Activated T-helper 2 cell treated with anti-CD3 and anti-CD28 coated beads, Interferon-gamma antibody, Interleukin-2, Interleukin-4, amounts not matched to agents 10 μg/mL and 5 μg/mL and 100 μg/mL, durations not matched to agents 14 hours and 24 hours and 36 hours (primary cell): Measurements from ENCODE around the gene PTPN7. TPM values are rescaled to one million over a fixed set of nuclear protein-coding genes. Genes with fewer than 3 reads are reported as not detected.

ENCODE experiments used
- DNase-seq: peaks from one replicate; pipeline ENCODE4 v3.0.0; 2021; ENCODE audit warnings: low spot score
- H3K27ac Mint-ChIP-seq: one replicate; pipeline ENCODE4 v1.8.0; 2021; ENCODE audit warnings: mixed read lengths
- H3K27me3 Mint-ChIP-seq: one replicate; pipeline ENCODE4 v1.8.0; 2021; ENCODE audit warnings: low read depth, mixed read lengths
- H3K36me3 Mint-ChIP-seq: one replicate; pipeline ENCODE4 v1.8.0; 2021; ENCODE audit warnings: low read depth, mixed read lengths
- H3K4me1 Mint-ChIP-seq: one replicate; pipeline ENCODE4 v1.8.0; 2021; ENCODE audit warnings: low read depth, mixed read lengths
- H3K4me3 Mint-ChIP-seq: one replicate; pipeline ENCODE4 v1.8.0; 2021; ENCODE audit warnings: low read depth, mild to moderate bottlenecking, moderate library complexity, mixed read lengths
- H3K9me3 Mint-ChIP-seq: one replicate; pipeline ENCODE4 v1.8.0; 2021; ENCODE audit warnings: mixed read lengths
- intact Hi-C: fragments of 100-400 bp; cut with micrococcal nuclease; formaldehyde crosslinking; loops from one replicate; pipeline ENCODE4 v1.15.1; 2023
- total RNA-seq: library from RNA; stranded (reverse); gene quantifications from 2 replicates; pipeline ENCODE4 v1.2.3, GENCODE V29; 2022

The PTPN7 gene
- total RNA-seq, 1 donor from 2014 or later: 388 TPM

- intact Hi-C loops: no loop called here
- Mint-ChIP-seq H3K27me3 (no peaks in the 10 kb centered on the region), H3K9me3 (no peaks in the 10 kb centered on the region), H3K4me1 (no peaks in the 10 kb centered on the region), H3K36me3 (no peaks in the 10 kb centered on the region), H3K4me3 (no peak overlapping the region), H3K27ac (no peak overlapping the region)
- no peak for DNase-seq
Measured at GRCh38 chr1:202106340-202107254, 53.8 kb downstream of the PTPN7 start.

GRCh38 chr1:202105571-202106339 is 54.6 kb downstream of the PTPN7 start:
- no peak for DNase-seq
- Mint-ChIP-seq H3K4me3 (no peak overlapping the region), H3K9me3 (no peaks in the 10 kb centered on the region), H3K4me1 (no peaks in the 10 kb centered on the region), H3K27ac (no peak overlapping the region), H3K36me3 (no peaks in the 10 kb centered on the region), H3K27me3 (no peaks in the 10 kb centered on the region)
- intact Hi-C loops: no loop called here

- Mint-ChIP-seq H3K4me1 (no peaks in the 10 kb centered on the region), H3K27ac (no peak overlapping the region), H3K36me3 (no peaks in the 10 kb centered on the region), H3K9me3 (no peaks in the 10 kb centered on the region), H3K4me3 (no peak overlapping the region), H3K27me3 (no peaks in the 10 kb centered on the region)
- intact Hi-C loops: no loop called here
- DNase-seq: no peak
Measured at GRCh38 chr1:202104073-202104472, 56.3 kb downstream of the PTPN7 start.

- Mint-ChIP-seq H3K27ac (no peak overlapping the region), H3K9me3 (no peaks in the 10 kb centered on the region)
- intact Hi-C loops: no loop called here
Measured at GRCh38 chr1:202101184-202101583, 59.2 kb downstream of the PTPN7 start.

More at GRCh38 chr1:202101184-202101583, 59.2 kb downstream of the PTPN7 start:
- no peak for DNase-seq
- Mint-ChIP-seq H3K4me1 (no peaks in the 10 kb centered on the region), H3K36me3 (no peaks in the 10 kb centered on the region), H3K27me3 (no peaks in the 10 kb centered on the region), H3K4me3 (no peak overlapping the region)

Other genes with a start within 250 kb of the PTPN7 start
- not detected in 2 replicates for gene LMOD1, start 214.1 kb downstream of the PTPN7 start, total RNA-seq
- 92.6 and 96.0 TPM in 2 replicates for gene TIMM17A, start 205.1 kb downstream of the PTPN7 start, total RNA-seq
- 42.5 and 43.6 TPM in 2 replicates for gene RNPEP, start 178.0 kb downstream of the PTPN7 start, total RNA-seq
- 0.62 and 0.97 TPM in 2 replicates for gene ELF3, start 150.0 kb downstream of the PTPN7 start, total RNA-seq
- gene GPR37L1, start 37.7 kb downstream of the PTPN7 start, total RNA-seq: not detected in 2 replicates
- 57.9 and 64.7 TPM in 2 replicates for gene ARL8A, start 15.9 kb downstream of the PTPN7 start, total RNA-seq
- gene LGR6, start 33.2 kb upstream of the PTPN7 start, total RNA-seq: not detected in 2 replicates
- 81.8 and 85.9 TPM in 2 replicates for gene UBE2T, start 181.3 kb upstream of the PTPN7 start, total RNA-seq
- gene PPP1R12B, start 188.1 kb upstream of the PTPN7 start, total RNA-seq: 13.5 and 15.4 TPM in 2 replicates